B cell (primary cell): ENCODE results near the gene GCHFR. TPM values are rescaled to one million over a fixed set of nuclear protein-coding genes. Genes with fewer than 3 reads are reported as not detected.

ENCODE experiments used
- ATAC-seq: fragments of 200-7000 bp; cut with Tn5 transposase; one replicate; pipeline ENCODE4 v1.10.0; 2021; ENCODE audit warnings: low read depth, mild to moderate bottlenecking, moderate number of reproducible peaks, moderate library complexity
- CTCF ChIA-PET: fragments of 350-600 bp; sonication (Branson Sonifier 250); formaldehyde crosslinking; loops from one replicate; lab custom pipeline; 2021; ENCODE audit warnings: antibody characterized with exemption, inconsistent platforms; lab: Charles Lee
- POLR2A ChIA-PET: fragments of 350-600 bp; sonication (Branson Sonifier 250); formaldehyde crosslinking; loops from one replicate; lab custom pipeline; 2021; ENCODE audit warnings: antibody characterized with exemption; lab: Charles Lee
- DNase-seq: peaks from one replicate; pipeline ENCODE4 v3.0.0; 2013
- H2AFZ ChIP-seq: 2 replicates; pipeline ENCODE4 v1.6.1; 2012; ENCODE audit warnings: mild to moderate bottlenecking, low read depth, low read length; ENCODE audit not compliant: insufficient read depth, poor library complexity, severe bottlenecking
- H3K27ac ChIP-seq, 2 donors: 1 replicate in 1 of 2; 2 replicates in 1 of 2; pipeline ENCODE4 v1.5.1; 2012 to 2013; ENCODE audit warnings: low read length in 2 of 2, mild to moderate bottlenecking in 2 of 2, moderate library complexity in 1 of 2
- H3K27me3 ChIP-seq, 4 experiments: fragments of 200-600 bp in 1 of 4; sonication (generic) in 1 of 4; replicated peaks in 1 of 4; 1 replicate in 2 of 4; 2 replicates in 2 of 4; pipeline versions ENCODE4 v1.6.1 to v1.7.0; 2013 to 2016; ENCODE audit warnings: low read length in 3 of 4, mild to moderate bottlenecking in 2 of 4, mixed read lengths in 1 of 4, moderate library complexity in 1 of 4; ENCODE audit not compliant: insufficient read depth in 4 of 4, control insufficient read depth in 3 of 4; ENCODE audit errors: control extremely low read depth in 1 of 4
- H3K36me3 ChIP-seq, 2 experiments: replicated peaks in 1 of 2; 1 replicate in 1 of 2; 2 replicates in 1 of 2; pipeline versions ENCODE4 v1.6.1 to v1.7.1; 2013; ENCODE audit warnings: low read length in 1 of 2; ENCODE audit not compliant: insufficient read depth in 2 of 2, control insufficient read depth in 1 of 2; ENCODE audit errors: control extremely low read depth in 1 of 2, extremely low read depth in 1 of 2
- H3K4me1 ChIP-seq, 2 donors: fragments of 200-600 bp in 1 of 2; sonication (generic) in 1 of 2; 1 replicate in 1 of 2; 2 replicates in 1 of 2; pipeline versions ENCODE4 v1.5.1 to v1.6.1; 2013 to 2017; ENCODE audit warnings: low read length in 2 of 2; ENCODE audit not compliant: control insufficient read depth in 2 of 2, insufficient read depth in 2 of 2
- H3K4me2 ChIP-seq: replicated peaks from 2 replicates; pipeline ENCODE3; 2012; ENCODE audit warnings: mild to moderate bottlenecking, low read depth, low read length; ENCODE audit not compliant: poor library complexity, severe bottlenecking
- H3K4me3 ChIP-seq, 5 experiments: fragments of 200-600 bp in 1 of 5; sonication (generic) in 1 of 5; 1 replicate in 3 of 5; 2 replicates in 2 of 5; pipeline versions ENCODE4 v1.5.1 to v1.7.0; 2011 to 2016; ENCODE audit warnings: low read length in 4 of 5, mild to moderate bottlenecking in 4 of 5, low read depth in 2 of 5, control low read depth in 1 of 5, moderate library complexity in 1 of 5; ENCODE audit not compliant: insufficient read depth in 1 of 5; ENCODE audit errors: control extremely low read depth in 1 of 5, extremely low read depth in 1 of 5
- H3K79me2 ChIP-seq: fragments of 200-600 bp; sonication (generic); one replicate; pipeline ENCODE4 v1.6.0; 2016; ENCODE audit warnings: low read length; ENCODE audit not compliant: control insufficient read depth, insufficient read depth
- H3K9ac ChIP-seq: fragments of 200-600 bp; sonication (generic); 2 replicates; pipeline ENCODE4 v1.6.1; 2017; ENCODE audit warnings: mild to moderate bottlenecking, low read length, moderate library complexity
- H3K9me3 ChIP-seq, 3 donors: one replicate each; pipeline versions ENCODE4 v1.6.1 to v1.7.1; 2013; ENCODE audit warnings: low read length in 2 of 3; ENCODE audit not compliant: control insufficient read depth in 2 of 3, insufficient read depth in 1 of 3; ENCODE audit errors: control extremely low read depth in 1 of 3
- H4K20me1 ChIP-seq: 2 replicates; pipeline ENCODE4 v1.6.0; 2012; ENCODE audit warnings: mild to moderate bottlenecking, low read length; ENCODE audit not compliant: insufficient read depth, control insufficient read depth, poor library complexity, severe bottlenecking
- H3K27ac Mint-ChIP-seq: one replicate; pipeline ENCODE4 v1.8.0; 2021; ENCODE audit warnings: mixed read lengths
- H3K27me3 Mint-ChIP-seq: one replicate; pipeline ENCODE4 v1.8.0; 2021; ENCODE audit warnings: mixed read lengths
- H3K4me1 Mint-ChIP-seq: one replicate; pipeline ENCODE4 v1.8.0; 2021; ENCODE audit warnings: mixed read lengths
- H3K4me3 Mint-ChIP-seq: one replicate; pipeline ENCODE4 v1.8.0; 2021; ENCODE audit warnings: mixed read lengths
- H3K9me3 Mint-ChIP-seq: one replicate; pipeline ENCODE4 v1.8.0; 2022; ENCODE audit warnings: mixed read lengths; ENCODE audit not compliant: insufficient read depth
- CTCF ChIP-seq: fragments of 200-600 bp; IDR thresholded peaks from one replicate; pipeline ENCODE4 v1.8.0; 2022; ENCODE audit warnings: antibody characterized with exemption, mild to moderate bottlenecking
- EZH2 ChIP-seq: IDR thresholded peaks from 2 replicates; pipeline ENCODE4 v1.6.1; 2012; ENCODE audit warnings: borderline replicate concordance, low read depth, mild to moderate bottlenecking, moderate library complexity, low read length; ENCODE audit not compliant: insufficient read depth, poor library complexity, severe bottlenecking
- WGBS: methylation state at CpG from one replicate; pipeline ENCODE4 v1.1.5; 2013; ENCODE audit warnings: missing lambda C conversion rate; ENCODE audit not compliant: insufficient coverage; 5-methylcytosine and 5-hydroxymethylcytosine counted together
- intact Hi-C: fragments of 100-400 bp; cut with micrococcal nuclease; formaldehyde crosslinking; loops from one replicate; pipeline ENCODE4 v1.10.0; 2022
- polyA plus RNA-seq: library from polyadenylated mRNA; depleted of rRNA; stranded (reverse); fragments of >200 nt; gene quantifications from 2 replicates; pipeline ENCODE4 v1.2.3, GENCODE V29; 2012
- total RNA-seq, 2 donors: library from RNA; stranded (reverse); fragments of 120-200 nt in 1 of 2; gene quantifications; 1 replicate in 1 of 2; 2 replicates in 1 of 2; pipeline versions ENCODE4 v1.2.3 to v1.2.4, GENCODE V29; 2013 to 2022

GCHFR gene
- total and polyA plus RNA-seq, 2 donors (not counting 1 experiment from before 2014, with no cell fraction given): 14.3 to 23.7 TPM

- Histone ChIP-seq H3K4me3 (peak overlapping the region; percentile 68 to 100 (median 100)), H3K36me3 (peaks cover 0 to 18% of the 10 kb centered on the region in 2 experiments), H3K9me3 (no peaks in the 10 kb centered on the region), H3K27me3 (no peaks in the 10 kb centered on the region), H3K79me2 (peaks cover 52% of the 10 kb centered on the region), H2AFZ (peak overlapping the region; percentile 99), H4K20me1 (peaks cover 8% of the 10 kb centered on the region), H3K9ac (peak overlapping the region; percentile 84), H3K27ac (no peak overlapping the region), H3K4me2 (peak overlapping the region; percentile 73), H3K4me1 (peaks cover 12 to 18% of the 10 kb centered on the region in 2 donors)
- CTCF ChIA-PET: interaction anchor here (1.3 kb wide), 1 partner anchor 114 kb away, joined by 4 read pairs; no protein-coding TSS in a partner anchor
- peaks cover 24% of the 10 kb centered on the region for H3K4me1 Mint-ChIP-seq
- WGBS: 6% methylated on average over 18 of the region's 19 CpGs
- no peaks in the 10 kb centered on the region for H3K27me3 Mint-ChIP-seq
- TF ChIP-seq EZH2 (no peak), CTCF (no peak)
- H3K9me3 Mint-ChIP-seq: no peaks in the 10 kb centered on the region
- ATAC-seq (no peak), DNase-seq (no peak)
- intact Hi-C loops: loop anchor here (1.0 to 5.0 kb wide), 8 partner anchors 36 to 609 kb away; partner anchors contain the start of genes C15orf62, KNL1, RMDN3 and RPUSD2
- peak overlapping the region; percentile 99 for H3K4me3 Mint-ChIP-seq
- H3K27ac Mint-ChIP-seq: peak overlapping the region; percentile 98
- POLR2A ChIA-PET: interaction anchor here (0.6 to 1.7 kb wide), 4 partner anchors 36 to 113 kb away, joined by 3 to 7 read pairs (median 4); partner anchors contain the start of genes RAD51, SPINT1 and VPS18
Measured at GRCh38 chr15:40807888-40808461, 44.1 kb downstream of the GCHFR start.

GRCh38 chr15:40808861-40809450, 45.1 kb downstream of the GCHFR start:
- POLR2A ChIA-PET: no interaction called here

More at GRCh38 chr15:40808861-40809450, 45.1 kb downstream of the GCHFR start:
- H3K4me3 Mint-ChIP-seq: peak overlapping the region; percentile 99
- peaks cover 0 to 27% of the 10 kb centered on the region in 2 experiments for H3K36me3 ChIP-seq
- H3K4me2 ChIP-seq: no peak overlapping the region
- intact Hi-C loops: loop anchor here (5.0 kb wide), 1 partner anchor 608 kb away; the partner anchor contains the start of gene RTF1
- DNase-seq: no peak
- no peak for ATAC-seq
- H3K9ac ChIP-seq: no peak overlapping the region
- H3K27ac Mint-ChIP-seq: no peak overlapping the region
- WGBS: 75% methylated on average over 4 of the region's 8 CpGs
- no peaks in the 10 kb centered on the region for H3K27me3 ChIP-seq
- H3K9me3 Mint-ChIP-seq: no peaks in the 10 kb centered on the region
- H3K4me1 ChIP-seq: peaks cover 12 to 18% of the 10 kb centered on the region in 2 donors
- no peak for TF ChIP-seq CTCF
- no peak overlapping the region for H3K27ac ChIP-seq
- H3K79me2 ChIP-seq: peaks cover 42% of the 10 kb centered on the region
- H3K9me3 ChIP-seq: no peaks in the 10 kb centered on the region
- no peaks in the 10 kb centered on the region for H4K20me1 ChIP-seq
- no peaks in the 10 kb centered on the region for H3K27me3 Mint-ChIP-seq
- CTCF ChIA-PET: no interaction called here
- no peak overlapping the region for H2AFZ ChIP-seq
- H3K4me3 ChIP-seq: no peak overlapping the region
- peaks cover 22% of the 10 kb centered on the region for H3K4me1 Mint-ChIP-seq
